ENCODE measurements around the gene TPO.
A peak's percentile ranks its signal among the peaks of the same experiment; 100 is the strongest.

The TPO gene

GRCh38 chr2:1539973-1540372, 126.7 kb downstream of the TPO start:
- no peak for DNase-seq

GRCh38 chr2:1540481-1540880, 127.2 kb downstream of the TPO start:
- no peak for DNase-seq

GRCh38 chr2:1541040-1541439, 127.8 kb downstream of the TPO start:
- DNase-seq = no peak

GRCh38 chr2:1541819-1542475, 128.7 kb downstream of the TPO start:
- no peak for DNase-seq

GRCh38 chr2:1542971-1543370, 129.7 kb downstream of the TPO start:
- DNase-seq = no peak

DNA sequence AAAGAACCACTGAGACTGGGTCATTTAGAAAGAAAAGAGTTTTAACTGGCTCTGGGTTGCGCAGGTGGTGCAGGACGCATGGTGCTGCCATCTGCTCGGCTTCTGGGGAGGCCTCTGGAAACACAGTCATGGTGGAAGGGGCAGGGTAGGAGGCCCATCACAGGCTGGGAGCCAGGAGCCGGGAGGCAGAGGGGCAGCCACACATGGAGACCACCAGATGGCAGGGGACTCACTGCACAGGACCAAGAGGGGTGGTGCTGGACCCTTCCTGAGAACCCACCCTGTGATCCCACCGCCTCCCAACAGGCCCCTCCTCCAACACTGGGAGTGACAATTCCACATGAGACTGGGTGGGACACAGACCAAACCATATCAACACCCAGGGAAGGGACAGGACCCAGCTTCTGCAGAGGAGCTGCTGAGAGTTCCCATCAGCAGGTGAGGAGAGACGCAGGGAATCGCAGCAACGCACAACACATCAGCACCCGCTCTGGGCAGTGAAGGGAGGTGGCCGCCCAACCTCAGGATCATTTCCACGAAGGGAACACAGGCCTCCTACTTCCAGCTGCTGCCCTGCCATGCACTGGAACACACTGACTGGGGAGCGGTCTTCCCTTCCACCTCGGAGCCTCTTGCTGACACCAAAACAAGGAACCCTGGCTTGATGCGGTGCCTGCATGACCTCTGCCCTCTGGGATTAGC, 130.7 kb downstream of the TPO start:
- DNase-seq = no peak

- no peak for DNase-seq
Measured at GRCh38 chr2:1544478-1545069, 131.3 kb downstream of the TPO start.

GRCh38 chr2:1546023-1546591, 132.8 kb downstream of the TPO start:
- peak; percentile 53 for DNase-seq

DNA sequence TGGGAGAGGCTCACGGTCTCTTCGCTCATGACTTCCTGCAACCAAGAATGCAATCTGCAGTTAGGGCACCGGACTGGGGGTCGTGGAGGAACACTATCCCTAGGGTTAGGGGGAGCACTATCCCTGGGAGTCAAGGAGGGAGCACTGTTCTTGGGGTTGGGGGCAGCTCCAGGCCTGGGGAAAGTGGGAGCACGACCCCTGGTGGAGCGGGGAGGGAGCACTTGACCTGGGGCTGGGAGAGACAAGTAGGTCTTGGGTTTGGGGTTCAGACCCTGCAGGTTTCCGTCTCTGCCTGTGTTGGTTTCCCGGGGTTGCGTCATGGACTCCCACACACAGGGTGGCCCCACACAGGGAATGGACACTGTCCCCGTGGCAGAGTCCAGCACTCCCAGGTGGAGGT, 133.6 kb downstream of the TPO start:
- no peak for DNase-seq

- no peak for DNase-seq
Measured at GRCh38 chr2:1548910-1549673, 135.8 kb downstream of the TPO start.

- DNase-seq = no peak
Measured at GRCh38 chr2:1550076-1550475, 136.8 kb downstream of the TPO start.

GRCh38 chr2:1550658-1551316, 137.5 kb downstream of the TPO start:
- peak; percentile 79 for DNase-seq

GRCh38 chr2:1551905-1552304, 138.6 kb downstream of the TPO start:
- DNase-seq = no peak

DNA sequence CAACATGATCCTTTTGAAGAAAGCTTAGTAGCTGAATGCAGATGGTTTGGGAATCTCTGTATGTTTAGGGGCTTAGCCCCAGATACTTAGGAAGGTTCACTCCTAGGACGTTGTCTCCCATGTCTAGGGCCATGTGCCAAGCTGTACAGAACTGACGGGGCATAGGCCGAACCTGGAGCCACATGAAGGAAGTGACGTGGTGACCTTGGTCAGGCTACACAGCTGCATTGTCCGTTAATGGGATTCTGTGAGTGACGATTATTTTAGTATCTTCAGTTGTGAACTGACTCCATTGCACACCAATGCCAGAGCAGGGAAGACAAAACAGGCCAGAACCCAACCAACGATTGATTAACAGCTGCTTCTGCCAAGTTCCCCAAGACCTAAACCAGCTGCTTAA, 139.3 kb downstream of the TPO start:
- no peak for DNase-seq

- DNase-seq = no peak
Measured at GRCh38 chr2:1553671-1554295, 140.5 kb downstream of the TPO start.

GRCh38 chr2:1556286-1556685, 143.0 kb downstream of the TPO start:
- DNase-seq = no peak

GRCh38 chr2:1556776-1557466, 143.7 kb downstream of the TPO start:
- DNase-seq = no peak

- no peak for DNase-seq
Measured at GRCh38 chr2:1557467-1557820, 144.2 kb downstream of the TPO start.

DNA sequence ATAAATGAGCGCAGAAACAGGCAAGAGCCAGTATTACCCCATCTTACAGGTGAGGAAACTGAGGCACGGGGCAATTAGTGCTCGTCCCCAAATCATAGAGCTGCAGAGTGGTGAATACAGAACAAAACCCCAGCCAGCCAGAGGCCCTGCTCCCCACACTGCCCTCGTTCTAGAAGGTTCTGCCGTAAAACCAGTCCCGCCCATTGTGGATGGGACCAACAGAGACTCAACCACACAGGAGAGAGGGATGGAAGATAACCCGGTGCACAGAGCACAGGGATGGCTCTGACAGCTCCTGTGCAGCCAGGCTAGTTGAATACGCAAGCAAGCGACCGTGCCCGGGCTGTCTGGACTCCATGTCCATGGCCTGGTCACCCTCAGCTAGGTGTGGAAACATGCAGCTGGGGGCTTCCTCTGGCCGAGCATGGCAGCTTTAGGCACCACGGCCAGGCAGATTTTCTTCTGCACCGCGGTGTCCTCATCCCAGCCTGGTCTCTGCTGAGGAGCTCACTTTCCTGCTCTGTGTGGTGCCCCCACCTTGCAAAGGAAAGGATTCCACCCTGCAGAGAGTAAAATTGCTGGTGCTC, 146.4 kb downstream of the TPO start:
- no peak for DNase-seq

GRCh38 chr2:1561259-1561658, 148.0 kb downstream of the TPO start:
- no peak for DNase-seq

DNA sequence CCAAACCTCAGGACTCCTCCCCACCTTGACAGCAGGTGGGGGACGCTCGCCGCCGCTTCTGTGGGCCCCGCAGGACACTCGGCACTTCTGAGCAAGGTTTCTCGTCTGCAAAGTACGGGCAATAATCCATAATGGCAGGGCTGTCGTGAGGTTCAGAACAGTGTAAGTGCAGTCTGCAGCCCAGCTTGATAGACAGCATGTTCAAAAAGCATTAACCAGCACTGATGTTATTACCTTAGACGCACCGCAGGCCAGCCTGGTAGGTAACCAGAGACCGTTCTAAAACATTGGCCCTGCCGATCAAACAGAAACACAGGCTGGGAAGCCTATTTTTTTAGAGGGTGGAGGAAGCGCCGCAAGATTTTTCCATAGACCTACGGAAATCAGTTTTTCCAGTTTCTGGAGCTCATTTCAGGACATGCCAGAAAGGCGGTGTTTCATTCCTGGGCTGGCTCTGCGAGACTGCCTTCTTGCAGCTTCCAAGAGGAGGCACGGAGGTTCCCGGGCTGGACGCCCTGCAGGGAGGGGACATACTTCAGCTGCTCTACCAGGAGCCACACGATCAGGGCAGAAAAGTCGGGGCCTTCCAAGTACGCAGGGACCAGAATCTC, 148.7 kb downstream of the TPO start:
- DNase-seq = no peak
